Measurements from ENCODE around the gene CDK2.

CDK2 gene

DNA sequence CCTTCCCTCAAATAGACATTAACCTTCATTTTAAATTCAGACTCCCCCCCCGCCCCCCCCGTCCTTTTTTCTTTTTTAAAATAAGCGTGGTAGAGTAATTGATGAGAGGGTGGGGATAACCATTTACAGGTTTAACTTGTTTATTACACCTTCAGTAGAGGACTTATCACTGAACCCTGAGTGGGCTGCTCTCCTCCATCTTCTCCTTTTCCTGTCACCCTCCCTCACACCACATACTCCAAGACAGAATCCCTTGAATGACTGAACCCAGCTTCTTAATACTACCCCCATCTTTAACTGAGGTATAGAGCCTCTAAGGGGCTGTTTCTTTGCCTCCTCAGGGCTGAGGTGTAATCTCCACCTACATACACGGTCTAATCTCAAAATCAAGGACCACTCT lies 50.6 kb downstream of the CDK2 start:
- no peak for DNase-seq

DNA sequence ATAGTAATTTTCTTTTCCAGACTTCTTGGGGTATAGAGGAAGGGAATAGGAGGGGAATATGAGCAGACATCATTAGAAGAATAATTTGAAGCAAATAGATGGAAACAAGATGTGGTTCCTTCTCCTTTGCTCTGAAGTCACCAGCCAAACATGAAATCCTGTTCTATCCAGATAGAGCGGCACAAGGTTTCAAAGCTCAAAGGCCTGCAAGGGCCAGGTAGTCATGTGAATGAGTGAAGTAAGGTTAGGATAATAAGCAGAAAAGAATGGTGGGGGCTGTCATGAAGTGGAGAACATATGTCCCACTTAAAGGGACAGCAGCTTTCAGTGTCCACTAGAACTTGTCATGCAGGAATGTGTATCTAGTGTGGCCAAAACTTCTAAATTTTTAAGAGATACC lies 51.7 kb downstream of the CDK2 start:
- no peak for DNase-seq

DNA sequence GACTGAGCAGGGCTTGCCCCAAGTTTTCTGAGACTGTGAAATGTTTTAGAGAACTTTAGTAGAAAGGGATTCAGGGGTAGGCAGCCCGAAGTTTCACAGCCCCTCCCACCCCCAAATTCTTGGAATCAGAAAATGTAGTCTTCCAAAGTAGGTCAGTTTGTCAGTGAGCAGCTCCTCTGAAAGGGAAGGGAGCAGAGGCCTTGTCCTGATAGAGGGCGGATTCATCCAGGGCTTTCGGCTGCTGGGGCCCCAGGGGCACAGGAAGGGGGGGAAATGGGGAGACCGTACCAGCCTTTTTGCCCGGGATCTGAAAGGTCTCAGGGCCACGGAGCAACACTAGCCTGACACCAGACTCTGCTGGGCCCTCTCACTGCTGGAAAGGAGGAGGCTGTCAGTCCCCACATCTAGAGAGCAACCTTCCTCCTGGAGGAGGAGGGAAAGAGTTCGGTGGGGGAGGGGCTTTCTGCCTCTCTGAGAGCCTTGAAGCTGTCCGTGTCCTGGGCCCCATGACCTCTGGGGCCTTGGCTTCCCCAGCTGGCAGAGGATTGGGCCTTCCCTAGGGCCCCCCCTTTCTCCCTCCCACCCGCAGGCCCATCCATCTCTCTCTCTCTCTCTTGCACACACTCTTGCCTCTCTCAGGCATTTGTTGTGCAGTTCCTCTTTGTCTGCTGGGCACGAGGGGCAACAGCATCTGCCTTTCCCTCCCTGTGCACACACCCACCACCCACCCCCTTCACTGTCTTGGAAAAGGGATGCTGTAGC lies 54.0 kb downstream of the CDK2 start, which contains the start of gene IKZF4:
Gene IKZF4 (plus strand): TSS at position 621 of the 762 bp plus-strand sequence. CDS start 451 bp downstream, outside the sequence.
- no peak for DNase-seq

DNA sequence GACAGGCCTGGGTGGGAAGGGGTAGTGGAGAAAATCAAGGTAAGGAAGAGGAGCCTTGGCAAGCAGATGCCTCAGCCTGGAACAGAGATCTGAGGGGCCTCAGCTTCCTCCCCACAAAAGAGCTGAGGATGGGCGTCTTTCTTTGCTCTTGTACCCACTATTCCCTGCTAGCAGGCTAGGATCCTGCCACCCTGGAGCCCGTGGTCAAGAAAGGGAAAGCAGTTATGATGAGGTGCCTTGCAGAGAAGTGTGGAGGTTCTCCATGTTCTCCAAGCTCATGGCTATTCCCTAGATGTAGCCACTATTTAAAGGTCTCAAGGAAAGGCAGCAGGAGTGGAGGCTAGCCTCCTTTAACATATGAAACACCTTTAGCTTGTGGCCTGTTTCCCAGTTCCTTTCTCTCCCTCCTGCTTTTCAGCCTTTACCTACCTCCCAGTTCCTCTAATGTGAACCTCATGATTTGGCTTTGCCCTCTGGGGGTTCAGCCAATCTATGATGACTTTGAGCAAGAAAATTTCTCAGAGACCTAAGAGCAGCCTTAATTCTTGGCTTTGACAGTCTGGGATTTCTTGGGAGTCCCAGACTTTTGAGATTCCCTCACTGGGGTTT lies 55.4 kb downstream of the CDK2 start:
- no peak for DNase-seq

All from NK-92 treated with Interleukin-12 subunit alpha and Interleukin-12 subunit beta, amount 100 ng/mL, for 24 hours (cell line).